PFSK-1 (cell line): ENCODE results near the gene MYO10.

Source experiments
- POLR2AphosphoS5 ChIP-seq: IDR thresholded peaks from 2 replicates; pipeline ENCODE4 v1.6.1; 2012; ENCODE audit warnings: low read depth, mild to moderate bottlenecking, control low read depth, low read length, moderate library complexity
- REST ChIP-seq, 2 experiments: IDR thresholded peaks; 2 replicates each; pipeline versions ENCODE4 v1.6.1 to v1.8.0; 2011 to 2012; ENCODE audit warnings: low read depth in 2 of 2, low read length in 2 of 2, control low read depth in 1 of 2, inconsistent platforms in 1 of 2, mild to moderate bottlenecking in 1 of 2, moderate library complexity in 1 of 2; ENCODE audit not compliant: insufficient read depth in 1 of 2
- SIN3A ChIP-seq: IDR thresholded peaks from 2 replicates; pipeline ENCODE4 v1.6.1; 2012; ENCODE audit warnings: mild to moderate bottlenecking, low read length, moderate library complexity, borderline replicate concordance; ENCODE audit not compliant: insufficient read depth
- TAF1 ChIP-seq: IDR thresholded peaks from 2 replicates; pipeline ENCODE4 v1.6.1; 2012; ENCODE audit warnings: low read length, control low read depth, borderline replicate concordance; ENCODE audit not compliant: insufficient read depth

DNA sequence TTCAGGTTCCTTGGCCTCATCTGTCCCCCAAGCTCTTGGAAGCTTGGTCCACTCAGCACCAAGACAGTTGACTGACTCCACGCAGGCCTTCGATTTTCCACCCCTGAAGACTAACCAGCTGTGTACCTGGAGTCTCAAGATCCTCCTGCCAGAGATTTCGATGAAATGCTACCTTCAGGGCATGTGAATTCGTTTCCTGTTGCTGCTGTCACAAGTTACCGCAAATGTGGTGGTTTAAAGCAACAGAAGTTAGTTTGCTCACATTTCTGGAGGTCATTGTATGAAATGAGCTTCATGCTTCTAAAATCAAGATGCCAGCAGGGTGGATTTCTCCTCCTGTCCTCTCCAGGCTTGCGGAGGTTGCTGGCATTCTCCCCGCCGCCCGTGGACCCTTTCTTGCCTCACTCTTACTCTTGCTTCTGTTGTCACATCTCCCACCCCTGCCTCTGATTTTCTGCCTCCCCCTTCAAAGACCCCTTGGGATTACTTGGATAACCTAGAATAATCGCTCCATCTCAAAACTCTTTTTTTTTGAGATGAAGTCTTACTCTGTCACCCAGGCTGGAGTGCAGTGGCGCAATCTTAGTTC lies 291.7 kb downstream of the MYO10 start:
- TF ChIP-seq REST (IDR thresholded peaks at IDR 0.05; ENCODE audit: insufficient read depth in 1 of 2, low read depth in 2 of 2, low read length in 2 of 2) (no peak), TAF1 (no peak), POLR2AphosphoS5 (no peak), SIN3A (no peak)
